NCI-H146 treated with DMSO at 0.1 percent for 48 hours (cell line): Measurements from ENCODE around the gene MADD.

Experiments
- DNase-seq: peaks from one replicate; lab custom pipeline; 2025; ENCODE audit not compliant: unreplicated experiment; lab: John Stamatoyannopoulos, UW

Gene MADD

GRCh38 chr11:47249378-47249715 lies 20.6 kb upstream of the MADD start:
- no peak for DNase-seq

- no peak for DNase-seq
These were observed 18.2 kb upstream of the MADD start for GRCh38 chr11:47251751-47252150.

- DNase-seq = no peak
These were observed 16.3 kb upstream of the MADD start for GRCh38 chr11:47253660-47254059.

- DNase-seq = no peak
These were observed 15.5 kb upstream of the MADD start for GRCh38 chr11:47254386-47254785.

GRCh38 chr11:47256374-47256773 lies 13.6 kb upstream of the MADD start:
- DNase-seq = no peak

GRCh38 chr11:47257177-47257516 lies 12.8 kb upstream of the MADD start:
- DNase-seq = no peak

GRCh38 chr11:47257517-47258316 lies 12.2 kb upstream of the MADD start, which contains the start of gene NR1H3:
Gene NR1H3, plus strand, starts transcription at chr11:47257996. Its CDS starts 1,221 bp downstream, at chr11:47259217.
- peak; percentile 4 for DNase-seq

GRCh38 chr11:47258317-47258902 lies 11.5 kb upstream of the MADD start:
- DNase-seq = no peak

GRCh38 chr11:47259232-47259977 lies 10.5 kb upstream of the MADD start:
- no peak for DNase-seq

- no peak for DNase-seq
These were observed 9.6 kb upstream of the MADD start for GRCh38 chr11:47260366-47260765.

GRCh38 chr11:47261291-47261800 lies 8.6 kb upstream of the MADD start:
- no peak for DNase-seq

- no peak for DNase-seq
These were observed 5.8 kb upstream of the MADD start for GRCh38 chr11:47264119-47264518.

GRCh38 chr11:47264521-47264920 lies 5.4 kb upstream of the MADD start:
- DNase-seq = no peak

- DNase-seq = no peak
These were observed 2.1 kb upstream of the MADD start for GRCh38 chr11:47267876-47268275.

- peak; percentile 37 for DNase-seq
These were observed 1.4 kb upstream of the MADD start for GRCh38 chr11:47268448-47269001.

GRCh38 chr11:47269002-47269828 lies 718 bp upstream of the MADD start:
- peak; percentile 88 for DNase-seq

GRCh38 chr11:47270331-47271271 lies 668 bp downstream of the MADD start:
- peak; percentile 35 for DNase-seq

GRCh38 chr11:47271328-47271727 lies 1.4 kb downstream of the MADD start:
- DNase-seq = no peak

- peak; percentile 44 for DNase-seq
These were observed 2.2 kb downstream of the MADD start for GRCh38 chr11:47271961-47272661.
